HepG2 (cell line): ENCODE measurements around the gene ZNF512B.

Source experiments
- EZH2 ChIP-seq: conservative IDR thresholded peaks from 2 replicates; pipeline ENCODE4 v1.6.1; 2012; ENCODE audit warnings: mild to moderate bottlenecking, low read depth, low read length, moderate library complexity
- MAFK ChIP-seq, 2 experiments: IDR thresholded peaks in 1 of 2; conservative IDR thresholded peaks in 1 of 2; 2 replicates each; pipeline ENCODE4 v1.6.1; 2011; ENCODE audit warnings: improper control_type of control experiment in 2 of 2, low read length in 2 of 2
- MAZ ChIP-seq, 2 experiments: sonication (generic) in 1 of 2; formaldehyde crosslinking in 1 of 2; IDR thresholded peaks; 2 replicates each; pipeline versions ENCODE4 v1.5.0 to v1.6.1; 2012 to 2020; ENCODE audit warnings: low read depth in 2 of 2, mild to moderate bottlenecking in 2 of 2, borderline replicate concordance in 1 of 2, improper control_type of control experiment in 1 of 2, low read length in 1 of 2, missing genetic modification reagents in 1 of 2, moderate library complexity in 1 of 2
- NBN ChIP-seq: fragments of 450-650 bp; conservative IDR thresholded peaks from 2 replicates; pipeline ENCODE4 v1.6.1; 2017
- RELA ChIP-seq: sonication (generic); formaldehyde crosslinking; IDR thresholded peaks from 2 replicates; pipeline ENCODE4 v1.4.0; 2020; ENCODE audit warnings: missing genetic modification reagents
- RFX5 ChIP-seq: IDR thresholded peaks from 2 replicates; pipeline ENCODE4 v1.6.1; 2011; ENCODE audit warnings: low read depth, low read length, improper control_type of control experiment
- ZNF274 ChIP-seq: sonication (generic); formaldehyde crosslinking; IDR thresholded peaks from 2 replicates; pipeline ENCODE4 v1.5.1; 2020; ENCODE audit warnings: mild to moderate bottlenecking, missing genetic modification reagents
- ZSCAN9 ChIP-seq: IDR thresholded peaks from 2 replicates; pipeline ENCODE4 v1.6.1; 2016; ENCODE audit warnings: borderline replicate concordance

DNA sequence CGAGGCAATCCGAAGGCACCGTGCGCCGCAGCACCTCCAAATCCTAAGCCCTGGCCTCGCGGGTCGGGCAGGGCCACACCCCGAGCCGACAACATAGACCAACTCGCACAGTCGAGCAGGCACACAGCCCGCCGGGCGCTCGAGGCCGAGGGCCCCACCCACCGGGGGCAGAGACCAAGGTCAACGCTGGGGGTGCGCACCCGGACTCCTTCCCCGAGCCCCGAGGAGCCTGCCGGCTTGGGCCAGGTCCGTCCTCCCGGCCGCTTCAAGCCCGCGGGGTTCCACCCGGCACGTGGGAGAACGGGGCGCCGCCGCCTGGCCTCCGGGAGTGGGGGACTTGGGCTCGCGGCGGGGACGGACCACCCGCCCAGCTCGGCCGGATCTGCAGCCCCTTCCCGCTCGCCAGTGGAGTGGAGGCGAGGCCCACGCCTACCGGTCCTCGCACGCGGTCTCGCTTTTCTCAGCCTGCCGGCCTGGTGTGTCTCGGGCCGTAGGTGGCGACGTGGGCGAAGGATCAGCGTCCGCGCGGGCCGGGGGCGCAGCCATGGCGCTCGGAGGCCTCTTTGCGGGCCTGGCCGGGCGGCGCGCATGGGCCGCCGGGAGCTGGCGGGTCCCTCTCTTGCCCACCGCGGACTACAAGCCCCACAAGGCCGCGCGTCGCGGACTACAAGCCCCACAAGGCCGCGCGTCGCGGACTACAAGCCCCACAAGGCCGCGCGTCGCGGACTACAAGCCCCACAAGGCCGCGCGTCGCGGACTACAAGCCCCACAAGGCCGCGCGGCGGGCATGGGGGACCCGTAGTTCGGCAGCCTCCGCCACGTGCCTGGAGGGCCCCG, 13.7 kb downstream of the ZNF512B start, which contains the start of gene UCKL1:
- peak; percentile 93 for TF ChIP-seq RELA
- TF ChIP-seq MAFK (conservative IDR thresholded peaks at IDR 0.05 in 1 of 2, IDR thresholded peaks at IDR 0.05 in 1 of 2; ENCODE audit: low read length in 2 of 2): no peak
- TF ChIP-seq ZNF274 (CRISPR knock-in tag): peak; percentile 87
- no peak for TF ChIP-seq EZH2
- TF ChIP-seq NBN: no peak
- TF ChIP-seq ZSCAN9 (CRISPR knock-in tag): peak; percentile 87
- TF ChIP-seq MAZ (IDR thresholded peaks at IDR 0.05; ENCODE audit: borderline replicate concordance, low read depth, low read length): peak; percentile 88
- TF ChIP-seq MAZ (CRISPR knock-in tag; IDR thresholded peaks at IDR 0.05; ENCODE audit: low read depth): peak; percentile 99
- TF ChIP-seq RFX5: peak; percentile 6; the same call in 1 of the 2 replicates
